ENCODE data around the gene ID3. TPM values are rescaled to one million over a fixed set of nuclear protein-coding genes. Genes with fewer than 3 reads are reported as not detected.

ID3 gene
- total RNA-seq, 1 experiment from 2014 or later: 92.5 TPM

- ChIA-PET POLR2A (ENCODE audit: unreplicated experiment) (interaction anchor here (0.9 to 1.1 kb wide), 2 partner anchors 9 to 80 kb away, joined by 4 read pairs; no protein-coding TSS in a partner anchor), CTCF (interaction anchor here (0.6 to 2.5 kb wide), 6 partner anchors 22 to 545 kb away, joined by 3 to 14 read pairs (median 4); no protein-coding TSS in a partner anchor)
- no peak for ATAC-seq
- H3K4me2 ChIP-seq (ENCODE audit: low read length): peak overlapping the region; percentile 88
- peaks cover 11% of the 10 kb centered on the region; the same call in 1 of the 2 replicates for H3K79me2 ChIP-seq (ENCODE audit: low read length)
- no peaks in the 10 kb centered on the region for H3K36me3 ChIP-seq (ENCODE audit: low read depth, low read length)
- H2AFZ ChIP-seq (ENCODE audit: low read length): peak overlapping the region; percentile 77
- TF ChIP-seq EZH2 (IDR thresholded peaks at IDR 0.05; ENCODE audit: low read length, unreplicated experiment): no peak
- no peak for TF ChIP-seq CTCF (conservative IDR thresholded peaks at IDR 0.05; ENCODE audit: low read depth, low read length)
- TF ChIP-seq EZH2phosphoT487 (IDR thresholded peaks at IDR 0.05; ENCODE audit: borderline replicate concordance, low read length): no peak
- DNase-seq: no peak
- H3F3A ChIP-seq (ENCODE audit: low read length, unreplicated experiment): no peaks in the 10 kb centered on the region
- peak overlapping the region; percentile 54 for H3K9ac ChIP-seq (ENCODE audit: low read length)
- H3K27me3 ChIP-seq (ENCODE audit: low read length): no peaks in the 10 kb centered on the region
- no peaks in the 10 kb centered on the region for H4K20me1 ChIP-seq (ENCODE audit: low read length)
- peaks cover 50% of the 10 kb centered on the region for H3K4me1 ChIP-seq (ENCODE audit: insufficient read depth, low read length)
- H3K27ac ChIP-seq (ENCODE audit: low read length): peak overlapping the region; percentile 51
- intact Hi-C loops (cut with micrococcal nuclease): loop anchor here (5.0 kb wide), 2 partner anchors 37 to 82 kb away; no protein-coding TSS in a partner anchor
- BruUV-seq (replicated peaks): TSS peak; percentile 57
- no peaks in the 10 kb centered on the region for H3K9me3 ChIP-seq (ENCODE audit: low read length)
- H3K4me3 ChIP-seq (ENCODE audit: low read length): peak overlapping the region; percentile 58
- no peaks in the 10 kb centered on the region for H3K9me2 ChIP-seq (replicated peaks; ENCODE audit: low read length)
Observed at GRCh38 chr1:23555270-23555985, 3.9 kb downstream of the ID3 start.

GRCh38 chr1:23554481-23555269 is 4.6 kb downstream of the ID3 start:
- DNase-seq: peak; percentile 91
- Histone ChIP-seq H3K4me3 (ENCODE audit: low read length) (peak overlapping the region; percentile 64), H4K20me1 (ENCODE audit: low read length) (no peaks in the 10 kb centered on the region), H3K4me1 (ENCODE audit: insufficient read depth, low read length) (peaks cover 43% of the 10 kb centered on the region), H3K9ac (ENCODE audit: low read length) (peak overlapping the region; percentile 61), H3K36me3 (ENCODE audit: low read depth, low read length) (no peaks in the 10 kb centered on the region), H3K9me2 (replicated peaks; ENCODE audit: low read length) (no peaks in the 10 kb centered on the region), H3F3A (ENCODE audit: low read length, unreplicated experiment) (no peaks in the 10 kb centered on the region), H2AFZ (ENCODE audit: low read length) (peak overlapping the region; percentile 77), H3K4me2 (ENCODE audit: low read length) (peak overlapping the region; percentile 88), H3K27ac (ENCODE audit: low read length) (peak overlapping the region; percentile 51), H3K27me3 (ENCODE audit: low read length) (no peaks in the 10 kb centered on the region), H3K79me2 (ENCODE audit: low read length) (peaks cover 11% of the 10 kb centered on the region; the same call in 1 of the 2 replicates), H3K9me3 (ENCODE audit: low read length) (no peaks in the 10 kb centered on the region)
- CTCF ChIA-PET: interaction anchor here (0.6 to 2.5 kb wide), 12 partner anchors 15 to 1068 kb away, joined by 3 to 14 read pairs (median 6); no protein-coding TSS in a partner anchor
- intact Hi-C loops (cut with micrococcal nuclease): loop anchor here (5.0 kb wide), 2 partner anchors 38 to 83 kb away; no protein-coding TSS in a partner anchor
- TF ChIP-seq CTCF (conservative IDR thresholded peaks at IDR 0.05; ENCODE audit: low read depth, low read length): 0 out of 2 replicates have a peak, but pooled peaks have one; percentile 9
- TF ChIP-seq EZH2phosphoT487 (IDR thresholded peaks at IDR 0.05; ENCODE audit: borderline replicate concordance, low read length): no peak
- no peak for TF ChIP-seq EZH2 (IDR thresholded peaks at IDR 0.05; ENCODE audit: low read length, unreplicated experiment)
- peak; percentile 67 for ATAC-seq
- POLR2A ChIA-PET (ENCODE audit: unreplicated experiment): interaction anchor here (0.6 to 1.1 kb wide), 4 partner anchors 9 to 185 kb away, joined by 3 to 8 read pairs (median 4); partner anchors contain the start of gene ZNF436
- no TSS peak for BruUV-seq (replicated peaks)
